Medulla oblongata (tissue), 1 donor: ENCODE data around the gene LRRC53.

Experiments used
- DNase-seq: peaks from one replicate; pipeline ENCODE4 v3.0.0-alpha.2; 2015; ENCODE audit errors: extremely low spot score

Gene LRRC53

DNA sequence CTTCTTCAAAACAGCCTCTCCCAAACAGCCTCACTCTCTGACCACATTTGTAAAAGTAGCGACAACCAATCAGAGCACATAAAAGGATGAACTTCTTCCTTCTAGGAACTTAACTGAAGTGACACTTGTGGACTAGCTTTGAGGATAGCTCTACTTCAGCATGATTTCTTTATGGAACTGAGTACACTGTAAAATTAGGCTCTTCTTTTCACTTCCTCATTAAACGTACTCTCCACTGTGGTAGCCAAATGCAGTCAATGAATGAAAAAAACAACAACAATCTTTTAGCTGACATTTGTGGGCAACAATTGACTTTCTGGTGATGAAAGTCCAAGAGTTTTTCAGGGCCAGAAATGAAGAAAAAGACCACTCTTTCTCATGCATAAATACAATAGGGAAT, 9.6 kb downstream of the LRRC53 start:
- no peak for DNase-seq

DNA sequence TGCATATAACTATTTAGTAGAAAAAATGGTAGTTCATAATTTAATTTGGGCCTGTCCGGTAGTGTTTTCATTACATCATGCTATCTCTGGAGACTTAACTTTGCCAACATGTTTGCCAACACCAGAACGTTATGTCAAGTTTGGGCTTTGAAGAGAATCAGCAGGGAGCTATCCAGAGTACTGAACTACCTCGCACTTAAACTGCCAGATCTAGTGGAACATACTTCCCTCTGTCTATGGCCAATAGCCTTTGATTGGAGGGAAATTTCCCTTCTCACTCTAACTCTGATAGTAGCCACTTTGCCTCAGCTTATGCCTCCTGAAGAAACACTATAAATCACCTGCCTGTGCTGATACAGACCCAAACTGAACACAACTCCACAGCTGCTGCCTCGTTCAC, 10.0 kb downstream of the LRRC53 start:
- DNase-seq = no peak

DNA sequence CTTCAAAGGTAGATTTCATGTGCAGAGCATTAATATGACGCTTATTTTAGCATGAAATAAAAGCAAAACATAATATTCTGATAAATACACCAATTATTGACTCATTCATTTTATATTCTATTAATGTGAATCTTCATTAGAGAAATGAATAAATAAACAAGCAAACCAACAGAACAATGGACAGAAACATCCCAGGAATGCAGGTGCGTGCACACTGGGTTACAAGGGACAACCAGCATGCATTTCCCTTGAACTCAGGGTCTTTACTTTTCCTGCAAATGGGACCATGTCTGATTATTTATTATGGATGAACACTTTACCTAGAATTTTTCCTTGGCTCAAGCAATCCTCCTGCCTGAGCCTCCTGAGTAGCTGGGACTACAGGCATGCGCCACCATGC, 13.5 kb downstream of the LRRC53 start:
- no peak for DNase-seq

DNA sequence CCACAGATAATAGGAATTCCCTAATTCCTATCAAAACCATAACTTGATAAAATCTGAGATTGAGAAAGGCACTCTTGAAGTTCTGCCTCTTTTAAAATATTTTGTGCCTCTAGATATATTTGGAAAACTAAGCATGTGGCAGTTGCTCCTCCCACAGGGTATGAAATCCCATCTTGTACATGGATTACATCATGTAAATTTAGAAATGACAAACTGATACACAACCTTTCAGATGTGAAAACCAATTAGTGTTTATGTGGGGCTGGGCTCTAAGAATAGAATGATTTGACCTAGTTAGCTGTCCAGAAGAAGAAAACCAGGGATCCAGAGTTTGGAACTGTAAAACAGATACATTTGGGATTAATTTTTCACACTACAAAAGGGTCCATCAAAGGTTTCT, 15.7 kb downstream of the LRRC53 start:
- DNase-seq = no peak

DNA sequence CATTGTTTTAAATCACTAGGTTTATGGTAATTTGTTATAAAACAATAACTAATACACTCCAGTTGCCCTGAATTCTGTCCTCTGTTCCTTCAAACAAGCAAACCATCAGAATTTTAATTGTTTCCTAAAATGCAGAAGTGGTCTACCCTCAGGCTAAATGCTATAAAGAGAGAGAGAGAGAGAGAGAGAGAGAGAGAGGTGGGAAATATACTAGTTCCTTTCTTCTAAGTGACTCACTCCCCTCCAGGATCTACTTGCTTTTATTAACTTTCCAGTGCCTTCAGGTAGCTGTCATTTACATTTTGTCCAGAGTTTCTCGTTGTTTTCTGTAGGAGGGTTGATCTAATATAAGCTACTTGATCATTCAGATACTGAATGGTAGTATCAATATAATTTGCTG, 26.4 kb downstream of the LRRC53 start:
- DNase-seq = no peak

DNA sequence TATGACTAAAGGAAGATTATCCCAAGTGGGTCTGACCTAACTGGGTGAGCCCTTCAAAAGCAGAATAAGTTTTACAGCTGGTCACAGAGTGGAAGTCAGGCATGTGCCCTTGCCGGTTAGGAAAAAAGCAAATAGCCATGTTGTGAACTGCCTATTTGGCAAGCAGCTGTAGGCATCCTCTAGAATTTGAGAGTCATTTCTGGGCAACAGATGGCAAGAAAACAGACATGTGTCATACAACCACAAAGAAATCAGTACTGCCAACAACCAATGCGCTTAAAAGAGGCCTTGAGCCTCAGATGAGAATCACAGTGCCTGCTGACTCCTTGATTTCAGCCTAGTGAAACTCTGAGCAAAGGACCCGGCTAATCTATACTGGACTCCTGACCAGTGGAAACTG, 26.8 kb downstream of the LRRC53 start:
- DNase-seq = no peak

DNA sequence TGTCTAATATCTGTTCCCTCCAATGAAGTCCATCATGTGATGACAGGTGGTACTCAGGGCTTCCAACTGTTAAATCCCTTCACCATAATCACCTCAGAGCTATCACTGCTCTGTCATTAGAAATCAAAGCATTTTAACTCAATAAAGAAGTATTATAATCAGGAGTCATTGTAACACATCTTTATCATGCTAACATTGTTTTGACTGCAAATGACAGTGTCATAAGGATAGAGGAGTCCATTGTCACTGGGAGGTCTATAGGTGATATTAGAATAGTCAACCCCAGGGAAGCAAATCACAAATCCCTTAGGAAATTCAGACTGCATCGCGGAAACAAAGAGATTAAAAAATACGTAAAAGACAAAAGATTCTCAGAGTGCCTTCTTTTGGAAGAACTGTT, 30.8 kb downstream of the LRRC53 start:
- DNase-seq = no peak

DNA sequence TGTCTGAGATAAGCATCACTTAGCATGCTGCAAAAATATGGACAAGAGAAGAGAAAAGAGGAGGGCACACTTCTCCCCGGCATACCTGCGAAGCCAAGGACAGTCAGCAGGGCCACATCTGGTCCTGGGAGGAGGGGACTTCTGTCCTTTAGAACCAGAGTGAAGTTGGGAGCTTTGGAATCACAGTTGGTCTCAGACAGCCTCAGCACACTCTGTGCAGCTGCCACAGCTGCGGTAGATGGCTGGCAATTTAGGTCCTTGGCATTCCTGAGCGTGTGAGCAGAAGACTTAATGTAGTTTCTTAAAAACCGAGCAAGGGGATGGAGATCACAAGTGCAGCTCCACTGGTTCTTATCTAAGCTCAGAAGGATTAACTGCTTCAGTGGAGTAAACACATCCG, 32.3 kb downstream of the LRRC53 start:
- no peak for DNase-seq

DNA sequence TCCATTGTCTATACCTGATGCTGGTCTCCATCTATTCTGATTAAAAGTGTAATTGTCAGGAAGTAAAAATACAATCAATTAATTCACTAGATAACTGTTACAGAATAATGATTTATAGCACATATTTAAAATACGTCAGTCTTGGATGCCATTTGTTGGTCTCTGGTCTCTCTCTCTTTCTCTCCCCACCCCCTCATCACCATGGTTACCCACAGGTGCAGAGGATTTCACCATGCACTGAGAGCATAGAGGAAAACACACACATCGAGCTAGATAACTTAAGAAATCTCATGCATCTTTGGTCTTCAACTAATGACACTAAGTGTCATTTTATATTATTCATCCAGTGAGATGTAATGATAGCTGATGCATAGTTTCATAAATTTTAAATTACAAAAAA, 33.4 kb downstream of the LRRC53 start:
- no peak for DNase-seq

DNA sequence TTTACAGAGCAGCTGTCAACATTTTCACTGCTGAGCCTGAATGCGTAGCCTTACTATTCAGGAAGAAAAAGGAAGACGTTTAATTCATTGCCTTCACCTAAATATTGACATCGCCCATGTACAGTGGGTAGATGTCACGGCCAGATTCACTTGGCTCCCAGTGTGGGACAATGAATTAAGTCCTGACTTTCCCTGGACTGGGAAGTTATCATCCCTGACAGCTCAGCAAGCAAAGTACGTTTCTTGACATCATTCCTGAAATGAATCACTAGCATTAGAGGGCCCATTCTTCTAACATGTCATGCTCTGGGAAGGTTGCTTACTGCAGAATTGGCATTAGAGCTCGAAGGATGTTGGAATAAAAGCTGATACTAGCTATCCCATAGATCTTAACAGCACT, 37.8 kb downstream of the LRRC53 start:
- DNase-seq = no peak

DNA sequence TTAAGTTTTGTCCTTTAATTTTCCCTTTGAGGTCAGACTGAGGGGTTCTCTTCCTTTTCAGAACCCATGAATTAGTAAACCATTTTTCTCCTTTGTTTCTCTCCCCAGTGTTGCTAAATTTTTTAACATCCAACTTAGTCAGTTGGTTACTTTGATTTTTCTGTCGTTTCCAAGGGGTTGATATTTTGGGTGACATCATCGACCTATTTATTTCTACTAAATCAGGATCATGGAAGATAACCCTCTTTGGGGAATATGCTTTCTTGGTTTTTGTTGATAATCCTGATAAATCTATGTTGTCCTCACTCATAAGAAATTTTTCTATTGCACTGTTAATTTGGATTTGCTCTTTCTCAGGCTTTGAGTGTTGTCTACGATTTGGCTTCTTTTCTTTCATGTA, 40.9 kb downstream of the LRRC53 start:
- no peak for DNase-seq

DNA sequence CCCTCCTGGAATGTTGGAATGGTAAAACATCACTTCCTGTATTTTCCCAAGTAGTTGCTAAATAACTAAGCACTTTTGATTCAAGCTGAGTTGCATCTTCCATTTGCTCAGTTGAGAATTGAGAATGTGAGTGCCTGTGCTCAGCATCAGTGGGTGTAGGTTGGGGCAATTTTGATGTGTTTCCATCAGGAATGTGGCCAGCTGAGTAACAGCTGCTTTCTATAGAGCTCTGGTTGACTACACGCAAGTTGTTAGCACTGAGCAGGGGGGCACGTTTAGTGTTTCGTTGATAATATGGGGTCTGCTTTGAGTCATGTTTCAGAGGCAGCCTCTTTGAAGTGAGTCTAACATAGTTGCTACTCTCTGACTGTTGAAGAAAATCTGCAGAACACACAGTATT, 41.5 kb downstream of the LRRC53 start:
- DNase-seq = no peak

DNA sequence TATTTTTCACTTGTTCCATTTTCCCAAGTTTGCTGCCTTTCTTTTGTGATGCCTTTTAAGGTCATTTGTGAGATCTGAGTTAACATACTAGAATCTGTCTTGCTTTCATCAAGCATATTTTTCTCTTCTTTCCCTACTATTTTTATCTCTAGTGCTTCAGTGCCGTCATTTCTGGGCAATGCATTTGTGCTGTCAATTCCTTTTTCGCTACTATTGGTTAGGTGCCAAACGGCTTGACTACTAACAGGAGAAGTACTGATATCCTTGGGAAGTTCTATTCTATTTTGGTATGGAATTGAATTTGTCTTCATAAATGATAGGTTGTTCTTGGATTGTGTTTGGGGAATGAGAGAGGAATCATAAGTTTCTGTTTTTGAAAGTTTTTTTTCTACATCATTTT, 42.2 kb downstream of the LRRC53 start:
- no peak for DNase-seq

DNA sequence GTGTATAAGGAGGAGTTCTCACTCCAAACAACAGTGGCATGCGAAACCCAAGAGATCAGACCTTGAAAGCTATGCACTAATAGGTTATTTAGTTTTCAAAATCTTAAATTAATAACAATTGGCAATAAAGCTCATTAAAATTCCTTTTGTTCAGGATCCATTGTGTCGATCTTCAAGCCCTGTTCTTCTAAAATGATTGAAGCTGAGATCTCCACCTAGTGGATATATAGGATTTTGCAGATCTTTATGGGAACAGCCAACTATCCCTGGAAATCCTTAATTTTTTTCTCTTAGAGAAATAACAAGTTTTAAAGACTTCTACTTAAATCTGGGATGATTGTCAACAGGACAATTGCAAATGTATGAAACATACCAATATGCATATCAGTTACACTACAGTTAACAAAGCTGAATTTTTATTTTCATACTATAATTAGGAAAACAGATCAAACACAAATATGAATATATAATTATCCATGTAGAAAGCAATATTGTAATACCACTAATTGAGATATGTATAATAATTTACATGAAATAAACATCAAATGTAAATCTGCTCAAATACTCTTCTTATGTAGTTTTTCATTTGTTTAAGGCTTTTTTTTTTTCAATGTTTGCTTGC, 43.3 kb downstream of the LRRC53 start:
- DNase-seq = peak; percentile 70

DNA sequence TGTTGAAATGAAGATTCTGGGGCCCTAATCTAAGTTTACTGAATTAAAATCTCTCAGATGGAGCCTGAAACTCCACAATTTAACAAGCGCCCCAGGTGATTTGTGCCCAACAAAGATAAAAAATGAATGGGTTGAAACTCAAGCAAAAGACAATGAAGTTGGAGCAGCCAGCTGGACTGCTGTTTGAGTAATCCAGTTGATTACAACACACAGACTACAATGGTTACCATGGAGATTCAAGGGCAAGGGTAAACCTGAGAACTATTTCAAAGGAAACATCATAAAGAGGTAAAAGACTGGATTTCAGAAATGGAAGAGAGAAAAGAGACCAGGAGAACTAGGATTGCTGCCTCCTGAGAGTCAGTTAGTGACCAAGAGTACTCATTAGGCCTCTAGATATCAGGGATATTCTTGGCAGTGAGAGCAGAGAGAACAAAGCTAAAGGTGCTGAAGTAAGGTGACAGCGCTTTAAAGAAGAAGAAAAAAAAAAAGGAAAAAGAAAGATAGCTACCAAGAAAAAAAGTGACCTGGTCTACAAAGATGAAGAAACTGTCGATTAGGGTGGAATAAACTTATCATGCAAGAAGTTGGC, 44.5 kb downstream of the LRRC53 start:
- no peak for DNase-seq

DNA sequence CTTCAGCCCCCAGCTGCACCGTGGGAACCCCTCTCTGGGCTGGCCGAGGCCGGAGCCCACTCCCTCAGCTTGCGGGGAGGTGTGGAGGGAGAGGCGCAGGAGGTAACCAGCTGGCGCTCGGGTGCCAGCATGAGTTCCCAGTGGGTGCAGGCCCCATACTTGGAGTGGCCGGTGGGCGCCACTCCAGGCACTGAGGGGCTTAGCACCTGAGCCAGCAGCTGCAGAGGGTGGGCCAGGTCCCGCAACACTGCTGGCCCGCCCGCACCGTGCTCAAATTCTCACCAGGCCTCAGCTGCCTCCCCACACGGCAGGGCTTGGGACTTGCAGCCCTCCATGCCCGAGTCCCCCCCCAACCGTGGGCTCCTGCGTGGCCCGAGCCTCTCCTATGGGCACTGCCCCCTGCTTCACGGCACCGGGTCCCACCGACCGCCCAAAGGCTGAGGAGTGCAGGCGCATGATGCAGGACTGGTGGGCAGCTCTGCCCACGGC, 47.2 kb downstream of the LRRC53 start:
- no peak for DNase-seq

DNA sequence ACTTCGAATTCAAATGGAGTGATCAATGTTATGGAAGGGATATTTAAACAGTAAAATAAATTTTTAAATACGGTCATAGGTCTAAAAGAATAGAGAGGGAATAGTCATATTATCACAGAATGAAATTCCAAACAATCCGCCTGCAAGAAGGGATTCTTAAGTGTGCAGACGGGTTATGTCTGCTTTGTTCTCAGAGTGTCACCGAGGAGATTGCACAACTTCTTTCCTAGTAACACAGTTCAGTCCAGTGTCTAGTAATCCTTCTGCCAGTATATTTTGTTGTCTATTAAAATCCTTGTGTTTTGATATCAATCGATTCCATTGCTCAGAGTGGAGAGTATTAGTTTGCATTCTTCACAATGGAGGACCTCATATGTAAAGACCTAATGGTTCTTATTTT, 48.4 kb downstream of the LRRC53 start:
- DNase-seq = no peak

DNA sequence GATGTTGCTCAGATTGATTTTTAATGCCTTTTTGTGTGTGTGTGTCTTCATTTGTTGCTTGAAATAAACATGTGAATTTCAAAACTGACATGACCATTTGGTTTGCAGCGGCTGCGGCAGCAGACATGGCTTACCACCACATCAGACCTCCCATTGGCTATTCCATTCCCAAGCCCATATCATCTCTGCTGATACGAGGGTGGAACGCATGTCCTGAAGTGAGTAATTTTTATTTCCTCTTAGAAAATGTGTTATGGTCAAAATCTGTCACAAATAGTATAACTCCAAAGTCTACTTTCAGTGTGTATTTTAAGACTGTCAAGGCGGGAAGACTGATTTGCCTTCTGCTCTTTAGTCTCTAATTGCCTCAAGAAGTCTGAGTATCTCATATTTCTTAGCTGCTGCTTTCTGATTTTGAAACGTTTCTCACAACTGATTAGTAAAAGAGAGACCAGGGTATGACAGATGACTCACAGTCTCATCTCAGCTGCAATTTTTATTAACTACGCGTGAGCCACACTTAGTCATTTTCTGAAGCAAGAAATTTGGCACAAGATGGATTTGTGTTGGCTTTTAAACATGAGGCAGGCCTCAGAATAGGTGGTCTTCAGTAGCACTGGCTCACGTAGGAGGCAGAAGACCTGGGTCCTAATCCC, 49.0 kb downstream of the LRRC53 start:
- no peak for DNase-seq

DNA sequence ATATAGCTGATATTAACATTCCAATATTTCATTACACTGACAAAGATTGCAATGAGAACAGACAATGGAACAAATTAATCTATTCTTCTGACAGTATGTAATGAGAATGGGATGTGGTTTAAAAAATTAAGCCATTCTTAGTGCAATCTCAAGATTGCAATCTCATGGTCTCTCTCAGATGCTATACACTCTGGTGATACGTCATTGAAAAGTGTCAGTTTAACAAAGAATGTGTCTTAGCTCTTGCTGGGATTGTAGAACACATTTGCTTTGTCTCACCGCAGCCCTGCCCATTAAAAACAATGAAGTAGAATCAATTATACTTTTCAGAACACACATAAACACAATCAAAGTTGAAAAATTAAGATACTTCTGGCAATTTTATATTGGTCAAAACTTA, 55.2 kb downstream of the LRRC53 start:
- no peak for DNase-seq

DNA sequence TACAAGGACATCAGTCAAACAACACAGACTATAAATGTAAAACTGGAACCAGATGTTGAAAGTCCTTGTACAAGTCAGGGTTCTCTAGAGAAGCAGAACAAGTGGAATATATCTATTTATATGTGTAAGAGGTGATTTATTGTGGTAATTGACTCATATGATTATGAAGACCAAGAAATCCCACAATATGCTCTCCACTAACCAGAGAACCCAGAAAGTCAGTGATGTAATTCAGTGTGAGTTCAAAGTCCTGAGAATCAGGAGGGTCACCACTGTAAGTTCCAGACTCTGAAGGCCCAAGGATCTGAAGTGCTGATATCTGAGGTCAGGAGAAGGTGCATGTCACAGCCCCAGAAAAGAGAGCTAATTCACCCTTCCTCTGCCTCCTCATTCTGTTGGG, 57.0 kb downstream of the LRRC53 start:
- no peak for DNase-seq

DNA sequence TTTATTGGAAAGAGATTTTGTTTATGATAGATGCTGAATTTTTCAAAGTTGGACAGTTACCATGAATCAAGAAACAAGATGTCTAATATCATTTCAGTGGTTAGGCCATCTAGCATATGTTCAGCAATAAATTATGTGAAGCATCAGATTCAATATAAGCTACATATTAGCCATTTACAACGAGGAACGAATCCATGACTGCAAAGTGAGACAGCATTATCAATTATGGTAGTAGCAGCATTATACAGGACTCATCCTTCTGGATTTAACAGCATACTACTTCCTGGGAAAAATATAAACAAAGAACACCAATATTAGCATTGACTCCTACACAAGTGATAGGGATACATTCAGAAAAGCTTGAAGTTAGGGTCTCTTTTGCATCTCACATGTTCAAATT, 59.1 kb downstream of the LRRC53 start:
- DNase-seq = no peak

DNA sequence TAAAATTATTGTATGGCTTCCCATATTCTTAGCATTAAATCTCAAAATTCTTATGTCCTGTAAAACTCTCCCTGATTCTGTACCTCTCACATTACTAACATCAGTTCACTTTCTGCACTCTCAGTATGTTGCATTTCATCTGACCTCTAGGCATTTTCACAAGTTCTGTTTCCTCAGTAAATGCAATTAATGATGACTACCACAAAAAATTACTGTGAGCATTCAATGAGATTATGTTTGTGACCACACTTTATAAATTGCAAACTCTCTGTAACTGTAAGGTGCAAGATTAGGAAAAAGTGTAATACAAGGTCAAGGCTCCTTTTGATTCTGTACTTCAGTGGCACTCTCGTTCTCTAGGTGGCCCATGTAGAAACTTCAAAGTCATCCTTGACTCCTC, 60.4 kb downstream of the LRRC53 start:
- no peak for DNase-seq

DNA sequence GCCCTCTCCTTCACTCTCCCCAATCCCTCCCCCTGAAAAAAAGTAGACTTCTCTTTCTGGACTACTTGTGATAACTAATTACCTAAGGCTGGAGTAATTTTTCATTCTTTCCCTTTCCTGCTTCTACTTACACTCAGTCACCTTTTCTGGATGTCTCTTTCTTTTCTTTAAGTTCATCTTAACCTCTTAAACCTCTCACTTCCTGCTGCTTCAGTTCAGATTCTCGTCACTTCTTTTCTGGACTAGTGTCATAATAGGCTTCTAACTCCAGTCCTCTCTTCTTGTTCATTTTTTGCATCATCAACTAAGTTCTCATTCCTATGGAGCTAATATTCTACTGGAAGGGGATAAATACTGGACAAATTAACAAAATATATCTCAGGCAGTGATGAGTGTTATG, 75.4 kb downstream of the LRRC53 start:
- DNase-seq = no peak

DNA sequence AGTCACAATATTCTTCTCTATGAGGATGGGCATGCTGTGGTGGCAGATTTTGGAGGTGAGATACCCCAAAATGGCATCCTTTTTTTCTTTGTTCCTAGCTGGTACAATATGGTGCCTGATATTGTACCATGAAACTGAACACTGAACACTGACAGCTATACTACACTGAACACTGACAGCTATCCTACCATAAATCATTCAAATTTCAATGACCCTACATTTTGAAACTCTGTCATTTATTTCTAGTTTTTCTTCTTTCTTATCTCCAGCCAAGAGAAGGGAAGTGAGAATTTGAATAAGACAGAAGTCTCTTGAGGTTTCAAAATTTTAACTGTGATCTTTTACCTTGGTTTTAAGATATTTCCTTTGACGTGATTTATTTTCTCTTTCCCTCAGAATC, 76.3 kb downstream of the LRRC53 start:
- no peak for DNase-seq
